Breast epithelium (tissue), 4 donors: ENCODE data around the gene GPBAR1. TPM values are rescaled to one million over a fixed set of nuclear protein-coding genes. Genes with fewer than 3 reads are reported as not detected.

Experiments
- DNase-seq, 2 donors: peaks; one replicate each; pipeline ENCODE4 v3.0.0-alpha.2; 2019; ENCODE audit warnings: low spot score in 2 of 2
- H3K27ac ChIP-seq, 2 donors: fragments of 200-600 bp; sonication (generic) in 1 of 2; one replicate each; pipeline ENCODE4 v1.5.1; 2016 to 2019; ENCODE audit warnings: mild to moderate bottlenecking in 1 of 2
- H3K27me3 ChIP-seq, 2 donors: fragments of 200-600 bp; sonication (generic) in 1 of 2; one replicate each; pipeline versions ENCODE4 v1.5.1 to v1.6.0; 2017 to 2019; ENCODE audit warnings: control low read depth in 1 of 2, mild to moderate bottlenecking in 1 of 2
- H3K36me3 ChIP-seq: fragments of 200-600 bp; one replicate; pipeline ENCODE4 v1.5.1; 2019
- H3K4me1 ChIP-seq, 2 donors: fragments of 200-600 bp; sonication (generic); one replicate each; pipeline ENCODE4 v1.5.1; 2016 to 2019; ENCODE audit warnings: control low read depth in 1 of 2
- H3K4me3 ChIP-seq, 3 donors: fragments of 200-600 bp; sonication (generic); 1 replicate in 2 of 3; 2 replicates in 1 of 3; pipeline ENCODE4 v1.5.1; 2016 to 2019; ENCODE audit warnings: mild to moderate bottlenecking in 3 of 3, moderate library complexity in 2 of 3
- H3K9me3 ChIP-seq, 2 donors: fragments of 200-600 bp; sonication (generic) in 1 of 2; one replicate each; pipeline ENCODE4 v1.5.1; 2016 to 2019; ENCODE audit warnings: control low read depth in 1 of 2
- CTCF ChIP-seq, 3 donors: fragments of 450-650 bp; IDR thresholded peaks; one replicate each; pipeline ENCODE4 v1.5.1; 2016 to 2017; ENCODE audit warnings: antibody characterized with exemption in 3 of 3, mild to moderate bottlenecking in 3 of 3, moderate library complexity in 3 of 3
- POLR2A ChIP-seq: fragments of 450-650 bp; IDR thresholded peaks from one replicate; pipeline ENCODE4 v1.6.1; 2016; ENCODE audit warnings: antibody characterized with exemption, mild to moderate bottlenecking, moderate library complexity
- POLR2AphosphoS5 ChIP-seq, 3 donors: sonication (generic); formaldehyde crosslinking; IDR thresholded peaks; one replicate each; pipeline ENCODE4 v1.6.1; 2017; ENCODE audit warnings: antibody characterized with exemption in 3 of 3
- intact Hi-C: fragments of 100-400 bp; cut with DNase I; formaldehyde crosslinking; loops from one replicate; pipeline ENCODE4 v1.15.1; 2023; ENCODE audit warnings: low total_unique reads
- total RNA-seq, 3 donors: library from RNA; depleted of rRNA; stranded (reverse); fragments of >200 nt; gene quantifications; one replicate each; pipeline ENCODE4 v1.1.0, GENCODE V29; 2016

GPBAR1 gene
- total RNA-seq, 3 donors from 2014 or later: 5.2 to 22.2 (median 8.5) TPM

GRCh38 chr2:218294430-218295022 is 33.7 kb downstream of the GPBAR1 start:
- H3K27me3 ChIP-seq: no peaks in the 10 kb centered on the region
- no peak for TF ChIP-seq POLR2A
- TF ChIP-seq POLR2AphosphoS5 (IDR thresholded peaks at IDR 0.05): no peak
- TF ChIP-seq CTCF (IDR thresholded peaks at IDR 0.05): no peak
- DNase-seq: no peak
- H3K36me3 ChIP-seq: no peaks in the 10 kb centered on the region
- H3K4me1 ChIP-seq: peaks cover 0 to 28% of the 10 kb centered on the region in 2 donors
- H3K27ac ChIP-seq: peak overlapping the region; percentile 70 to 71
- no peaks in the 10 kb centered on the region for H3K9me3 ChIP-seq
- H3K4me3 ChIP-seq: no peak overlapping the region
- intact Hi-C loops: no loop called here

- peaks cover 0 to 23% of the 10 kb centered on the region in 2 donors for H3K4me1 ChIP-seq
- no peak for TF ChIP-seq CTCF (IDR thresholded peaks at IDR 0.05)
- TF ChIP-seq POLR2AphosphoS5 (IDR thresholded peaks at IDR 0.05): no peak
- TF ChIP-seq POLR2A: no peak
- H3K36me3 ChIP-seq: no peaks in the 10 kb centered on the region
- DNase-seq: no peak
- intact Hi-C loops: no loop called here
- peak overlapping the region; percentile 70 to 71 for H3K27ac ChIP-seq
- H3K4me3 ChIP-seq: no peak overlapping the region
- H3K9me3 ChIP-seq: no peaks in the 10 kb centered on the region
- no peaks in the 10 kb centered on the region for H3K27me3 ChIP-seq
Observed at GRCh38 chr2:218295029-218295428, 34.2 kb downstream of the GPBAR1 start.

- DNase-seq: no peak
- no peak overlapping the region for H3K4me3 ChIP-seq
Observed at GRCh38 chr2:218296200-218296599, 35.4 kb downstream of the GPBAR1 start.

GRCh38 chr2:218296847-218297246 is 36.0 kb downstream of the GPBAR1 start:
- no peak for DNase-seq
- intact Hi-C loops: no loop called here
- Histone ChIP-seq H3K9me3 (no peaks in the 10 kb centered on the region), H3K27me3 (no peaks in the 10 kb centered on the region), H3K27ac (peak overlapping the region; percentile 58 to 92), H3K4me1 (peaks cover 0 to 10% of the 10 kb centered on the region in 2 donors), H3K36me3 (no peaks in the 10 kb centered on the region), H3K4me3 (no peak overlapping the region)
- TF ChIP-seq CTCF (IDR thresholded peaks at IDR 0.05): no peak
- no peak for TF ChIP-seq POLR2A
- no peak for TF ChIP-seq POLR2AphosphoS5 (IDR thresholded peaks at IDR 0.05)

More at GRCh38 chr2:218296200-218296599, 35.4 kb downstream of the GPBAR1 start:
- Histone ChIP-seq H3K27ac (peak overlapping the region in 1 of 2 donors; percentile 58), H3K36me3 (no peaks in the 10 kb centered on the region), H3K9me3 (no peaks in the 10 kb centered on the region), H3K27me3 (no peaks in the 10 kb centered on the region), H3K4me1 (peaks cover 0 to 12% of the 10 kb centered on the region in 2 donors)
- TF ChIP-seq POLR2A (no peak), CTCF (IDR thresholded peaks at IDR 0.05) (no peak), POLR2AphosphoS5 (IDR thresholded peaks at IDR 0.05) (no peak)
- intact Hi-C loops: no loop called here

GRCh38 chr2:218298314-218298875 is 37.6 kb downstream of the GPBAR1 start:
- Histone ChIP-seq H3K27ac (peak overlapping the region; percentile 88 to 92), H3K4me3 (peak overlapping the region in 1 of 3 donors; percentile 4), H3K27me3 (no peaks in the 10 kb centered on the region), H3K36me3 (no peaks in the 10 kb centered on the region), H3K4me1 (peaks cover 0 to 10% of the 10 kb centered on the region in 2 donors), H3K9me3 (no peaks in the 10 kb centered on the region)
- TF ChIP-seq CTCF (IDR thresholded peaks at IDR 0.05): no peak
- TF ChIP-seq POLR2A: no peak
- no peak for TF ChIP-seq POLR2AphosphoS5 (IDR thresholded peaks at IDR 0.05)
- intact Hi-C loops: no loop called here
- no peak for DNase-seq
